Caco-2 (cell line): ENCODE data around the gene CAGE1. TPM values are rescaled to one million over a fixed set of nuclear protein-coding genes. Genes with fewer than 3 reads are reported as not detected.

ENCODE experiments used
- BruUV-seq: library from RNA; stranded (reverse); fragments of 400-500 nt; replicated peaks from 2 replicates; lab custom pipeline; 2021; lab: Mats Ljungman, UMichigan
- CTCF ChIA-PET: fragments of 300-600 bp; sonication (Branson Sonifier 250); formaldehyde crosslinking; loops from one replicate; lab custom pipeline; 2022; ENCODE audit warnings: antibody characterized with exemption; lab: Charles Lee
- POLR2A ChIA-PET: fragments of 300-600 bp; sonication (Branson Sonifier 250); formaldehyde crosslinking; loops from one replicate; lab custom pipeline; 2022; ENCODE audit warnings: antibody characterized with exemption; lab: Charles Lee
- DNase-seq, 2 experiments: peaks; one replicate each; pipeline versions ENCODE4 v3.0.0 to v3.0.0-alpha.2; 2020 to 2022
- H3K27me3 ChIP-seq: replicated peaks from 2 replicates; pipeline ENCODE4 v1.6.0; 2011; ENCODE audit warnings: low read length; ENCODE audit not compliant: control insufficient read depth, insufficient read depth
- H3K36me3 ChIP-seq: 2 replicates; pipeline ENCODE4 v1.5.1; 2011; ENCODE audit warnings: low read length; ENCODE audit not compliant: control insufficient read depth, insufficient read depth
- H3K4me1 ChIP-seq: fragments of 250-450 bp; sonication (Bioruptor Pico); 2 replicates; pipeline ENCODE4 v1.5.1; 2020; ENCODE audit warnings: mild to moderate bottlenecking
- H3K4me3 ChIP-seq: 2 replicates; pipeline ENCODE4 v1.5.1; 2011; ENCODE audit warnings: low read depth, mild to moderate bottlenecking, control low read depth, low read length
- H3K9me3 ChIP-seq: fragments of 250-450 bp; sonication (Bioruptor Pico); 2 replicates; pipeline ENCODE4 v1.5.1; 2020; ENCODE audit warnings: mild to moderate bottlenecking, moderate library complexity
- H3K27ac Mint-ChIP-seq: one replicate; pipeline ENCODE4 v1.8.0; 2022; ENCODE audit warnings: mixed read lengths; ENCODE audit not compliant: unreplicated experiment
- H3K27me3 Mint-ChIP-seq: one replicate; pipeline ENCODE4 v1.8.0; 2022; ENCODE audit warnings: mixed read lengths; ENCODE audit not compliant: insufficient read depth, unreplicated experiment
- H3K36me3 Mint-ChIP-seq: one replicate; pipeline ENCODE4 v1.8.0; 2022; ENCODE audit warnings: mild to moderate bottlenecking, mixed read lengths; ENCODE audit not compliant: insufficient read depth, unreplicated experiment
- H3K4me1 Mint-ChIP-seq: one replicate; pipeline ENCODE4 v1.8.0; 2022; ENCODE audit warnings: low read depth, mixed read lengths; ENCODE audit not compliant: unreplicated experiment
- H3K4me3 Mint-ChIP-seq: one replicate; pipeline ENCODE4 v1.8.0; 2022; ENCODE audit warnings: mild to moderate bottlenecking, moderate library complexity, mixed read lengths; ENCODE audit not compliant: unreplicated experiment
- H3K9me3 Mint-ChIP-seq: one replicate; pipeline ENCODE4 v1.8.0; 2022; ENCODE audit warnings: mixed read lengths; ENCODE audit not compliant: unreplicated experiment
- CTCF ChIP-seq, 2 experiments: fragments of 200-600 bp in 1 of 2; IDR thresholded peaks; 1 replicate in 1 of 2; 2 replicates in 1 of 2; pipeline versions ENCODE4 v1.5.1 to v1.8.0; 2011 to 2022; ENCODE audit warnings: antibody characterized with exemption in 1 of 2, control low read depth in 1 of 2, inconsistent platforms in 1 of 2, low read depth in 1 of 2, low read length in 1 of 2, mild to moderate bottlenecking in 1 of 2, moderate library complexity in 1 of 2; ENCODE audit not compliant: insufficient read depth in 1 of 2, severe bottlenecking in 1 of 2, unreplicated experiment in 1 of 2
- intact Hi-C: fragments of 100-400 bp; cut with micrococcal nuclease; formaldehyde crosslinking; loops from one replicate; pipeline ENCODE4 v1.10.0; 2022; ENCODE audit not compliant: unreplicated experiment
- total RNA-seq: library from RNA; stranded (reverse); gene quantifications from 2 replicates; pipeline ENCODE4 v1.2.3, GENCODE V29; 2022

Gene CAGE1
- total RNA-seq, 1 experiment from 2014 or later: 0.59 TPM

- no peak for DNase-seq
- Mint-ChIP-seq H3K27me3 (no peaks in the 10 kb centered on the region), H3K4me3 (no peak overlapping the region), H3K4me1 (peaks cover 5% of the 10 kb centered on the region), H3K36me3 (peaks cover 9% of the 10 kb centered on the region), H3K9me3 (no peaks in the 10 kb centered on the region), H3K27ac (no peak overlapping the region)
- Histone ChIP-seq H3K27me3 (no peaks in the 10 kb centered on the region), H3K36me3 (no peaks in the 10 kb centered on the region), H3K9me3 (no peaks in the 10 kb centered on the region), H3K4me1 (peaks cover 2% of the 10 kb centered on the region; the same call in 1 of the 2 replicates), H3K4me3 (no peak overlapping the region)
- POLR2A ChIA-PET: interaction anchor here (0.6 to 0.8 kb wide), 2 partner anchors 36 to 128 kb away, joined by 3 to 4 read pairs; partner anchors contain the start of genes CAGE1 and RIOK1
- TF ChIP-seq CTCF (IDR thresholded peaks at IDR 0.05; ENCODE audit: insufficient read depth in 1 of 2, low read depth in 1 of 2, low read length in 1 of 2, severe bottlenecking in 1 of 2, unreplicated experiment in 1 of 2): no peak
- intact Hi-C loops: loop anchor here (1.0 to 5.0 kb wide), 3 partner anchors 37 to 190 kb away; no protein-coding TSS in a partner anchor
- no TSS peak for BruUV-seq
- CTCF ChIA-PET: interaction anchor here (0.6 to 1.6 kb wide), 5 partner anchors 42 to 189 kb away, joined by 3 to 7 read pairs (median 4); no protein-coding TSS in a partner anchor
These were observed 36.3 kb upstream of the CAGE1 start for GRCh38 chr6:7425808-7426190.

GRCh38 chr6:7424967-7425807 is 35.6 kb upstream of the CAGE1 start:
- Histone ChIP-seq H3K4me3 (no peak overlapping the region), H3K36me3 (no peaks in the 10 kb centered on the region), H3K27me3 (no peaks in the 10 kb centered on the region), H3K4me1 (peaks cover 8% of the 10 kb centered on the region), H3K9me3 (no peaks in the 10 kb centered on the region)
- peaks cover 5% of the 10 kb centered on the region for H3K4me1 Mint-ChIP-seq
- intact Hi-C loops: loop anchor here (1.0 to 5.0 kb wide), 3 partner anchors 37 to 190 kb away; no protein-coding TSS in a partner anchor
- H3K27ac Mint-ChIP-seq: no peak overlapping the region
- H3K36me3 Mint-ChIP-seq: peaks cover 9% of the 10 kb centered on the region
- BruUV-seq: no TSS peak
- no peak overlapping the region for H3K4me3 Mint-ChIP-seq
- CTCF ChIA-PET: interaction anchor here (0.6 to 1.6 kb wide), 9 partner anchors 15 to 190 kb away, joined by 3 to 7 read pairs (median 4); no protein-coding TSS in a partner anchor
- H3K9me3 Mint-ChIP-seq: no peaks in the 10 kb centered on the region
- peak; percentile 37 to 54 for TF ChIP-seq CTCF (IDR thresholded peaks at IDR 0.05; ENCODE audit: insufficient read depth in 1 of 2, low read depth in 1 of 2, low read length in 1 of 2, severe bottlenecking in 1 of 2, unreplicated experiment in 1 of 2)
- POLR2A ChIA-PET: interaction anchor here (0.6 to 1.0 kb wide), 2 partner anchors 115 to 129 kb away, joined by 3 to 4 read pairs; no protein-coding TSS in a partner anchor
- peak; percentile 49 to 57 for DNase-seq
- no peaks in the 10 kb centered on the region for H3K27me3 Mint-ChIP-seq

GRCh38 chr6:7424058-7424457 is 34.5 kb upstream of the CAGE1 start:
- BruUV-seq: no TSS peak
- Mint-ChIP-seq H3K27me3 (no peaks in the 10 kb centered on the region), H3K9me3 (no peaks in the 10 kb centered on the region), H3K4me3 (no peak overlapping the region), H3K27ac (no peak overlapping the region), H3K4me1 (peaks cover 10% of the 10 kb centered on the region), H3K36me3 (peaks cover 9% of the 10 kb centered on the region)
- peaks cover 19% of the 10 kb centered on the region for H3K4me1 ChIP-seq
- H3K27me3 ChIP-seq: no peaks in the 10 kb centered on the region
- no peak for DNase-seq
- ChIA-PET CTCF (no interaction called here), POLR2A (interaction anchor here (0.7 kb wide), 1 partner anchor 679 kb away, joined by 3 read pairs; no protein-coding TSS in a partner anchor)
- no peak for TF ChIP-seq CTCF (IDR thresholded peaks at IDR 0.05; ENCODE audit: insufficient read depth in 1 of 2, low read depth in 1 of 2, low read length in 1 of 2, severe bottlenecking in 1 of 2, unreplicated experiment in 1 of 2)
- H3K4me3 ChIP-seq: no peak overlapping the region
- intact Hi-C loops: no loop called here
- no peaks in the 10 kb centered on the region for H3K36me3 ChIP-seq
- H3K9me3 ChIP-seq: no peaks in the 10 kb centered on the region
